Common myeloid progenitor, CD34-positive (primary cell): ENCODE measurements around the gene DZIP1L.

Experiments
- CTCF ChIA-PET: fragments of 350-600 bp; sonication (Branson Sonifier 250); formaldehyde crosslinking; loops from one replicate; lab custom pipeline; 2021; ENCODE audit warnings: antibody characterized with exemption; lab: Charles Lee
- POLR2A ChIA-PET: fragments of 350-600 bp; sonication (Branson Sonifier 250); formaldehyde crosslinking; loops from one replicate; lab custom pipeline; 2021; ENCODE audit warnings: antibody characterized with exemption; lab: Charles Lee
- DNase-seq, 3 donors: peaks; one replicate each; pipeline versions ENCODE4 v3.0.0 to v3.0.0-alpha.2; 2013
- H3K27ac ChIP-seq, 2 experiments: 1 replicate in 1 of 2; 2 replicates in 1 of 2; pipeline ENCODE4 v1.7.0; 2013; ENCODE audit warnings: inconsistent platforms in 2 of 2, low read length in 2 of 2, mild to moderate bottlenecking in 2 of 2, low read depth in 1 of 2, moderate library complexity in 1 of 2; ENCODE audit not compliant: severe bottlenecking in 2 of 2, insufficient read depth in 1 of 2, poor library complexity in 1 of 2
- H3K27me3 ChIP-seq, 5 experiments: replicated peaks in 2 of 5; 1 replicate in 3 of 5; 2 replicates in 2 of 5; pipeline versions ENCODE4 v1.6.1 to v1.7.0; 2013; ENCODE audit warnings: low read length in 4 of 5, mild to moderate bottlenecking in 2 of 5, moderate library complexity in 2 of 5, inconsistent platforms in 1 of 5; ENCODE audit not compliant: insufficient read depth in 5 of 5, control insufficient read depth in 4 of 5
- H3K36me3 ChIP-seq, 4 experiments: 1 replicate in 2 of 4; 2 replicates in 2 of 4; pipeline versions ENCODE4 v1.6.1 to v1.7.0; 2013; ENCODE audit warnings: low read length in 3 of 4, control low read depth in 1 of 4, mild to moderate bottlenecking in 1 of 4; ENCODE audit not compliant: control insufficient read depth in 4 of 4, insufficient read depth in 4 of 4
- H3K4me1 ChIP-seq, 4 experiments: 1 replicate in 3 of 4; 2 replicates in 1 of 4; pipeline versions ENCODE4 v1.6.1 to v1.7.1; 2013; ENCODE audit warnings: low read length in 3 of 4, mild to moderate bottlenecking in 3 of 4, control low read depth in 1 of 4, inconsistent platforms in 1 of 4, moderate library complexity in 1 of 4; ENCODE audit not compliant: control insufficient read depth in 4 of 4, insufficient read depth in 4 of 4; ENCODE audit errors: control extremely low read depth in 1 of 4
- H3K4me3 ChIP-seq, 7 experiments: 1 replicate in 4 of 7; 2 replicates in 3 of 7; pipeline versions ENCODE4 v1.5.1 to v1.7.0; 2013; ENCODE audit warnings: mild to moderate bottlenecking in 7 of 7, low read length in 6 of 7, moderate library complexity in 6 of 7, inconsistent platforms in 2 of 7, low read depth in 2 of 7, control low read depth in 1 of 7; ENCODE audit not compliant: insufficient read depth in 4 of 7, control insufficient read depth in 1 of 7; ENCODE audit errors: extremely low read depth in 1 of 7
- H3K9me3 ChIP-seq, 5 experiments: 1 replicate in 4 of 5; 2 replicates in 1 of 5; pipeline versions ENCODE4 v1.6.1 to v1.7.1; 2013; ENCODE audit warnings: low read length in 4 of 5, mild to moderate bottlenecking in 2 of 5, inconsistent platforms in 1 of 5, low read depth in 1 of 5, moderate library complexity in 1 of 5; ENCODE audit not compliant: control insufficient read depth in 4 of 5, insufficient read depth in 2 of 5; ENCODE audit errors: control extremely low read depth in 1 of 5
- WGBS: methylation state at CpG from one replicate; pipeline ENCODE4 v1.1.5; 2013; ENCODE audit not compliant: insufficient coverage; 5-methylcytosine and 5-hydroxymethylcytosine counted together

Gene DZIP1L

DNA sequence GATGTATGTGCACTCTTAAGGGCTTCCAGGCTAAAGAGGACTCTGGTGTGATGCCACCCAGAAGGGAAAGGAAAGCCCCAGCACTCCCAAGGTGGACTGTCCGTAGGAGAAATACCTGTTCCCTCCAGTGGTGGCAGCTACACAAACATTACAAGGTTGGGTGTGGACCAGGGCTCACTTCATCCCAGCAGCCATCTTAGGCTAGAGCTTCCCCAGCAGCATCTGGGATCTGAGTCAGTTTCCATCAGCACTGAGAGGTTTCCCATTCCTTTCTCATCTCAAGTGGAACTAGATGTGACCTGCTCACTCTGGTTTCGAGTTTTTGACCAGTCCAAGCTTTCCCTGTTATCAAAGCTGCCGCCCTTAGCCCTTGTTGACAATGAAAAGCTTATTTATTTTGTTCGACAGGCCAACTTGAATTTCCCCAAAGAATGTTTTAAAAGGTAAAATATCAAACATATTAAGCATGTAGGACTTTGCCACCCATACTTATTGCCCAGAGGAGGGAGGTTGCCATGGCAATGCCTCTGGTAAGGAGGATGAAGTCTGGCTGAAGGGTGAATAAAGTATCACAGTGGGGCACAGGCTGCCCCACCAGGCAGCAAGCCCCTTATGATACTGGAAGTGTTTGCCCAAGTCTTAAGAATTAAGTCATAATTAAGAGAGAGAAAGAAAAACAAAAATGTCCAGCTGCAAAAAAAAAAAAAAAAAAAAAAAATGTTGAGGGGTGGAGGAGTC, 76.5 kb downstream of the DZIP1L start:
- CTCF ChIA-PET, result interaction anchor here (0.9 to 1.3 kb wide), 2 partner anchors 8 to 13 kb away, joined by 3 read pairs; no protein-coding TSS in a partner anchor

DNA sequence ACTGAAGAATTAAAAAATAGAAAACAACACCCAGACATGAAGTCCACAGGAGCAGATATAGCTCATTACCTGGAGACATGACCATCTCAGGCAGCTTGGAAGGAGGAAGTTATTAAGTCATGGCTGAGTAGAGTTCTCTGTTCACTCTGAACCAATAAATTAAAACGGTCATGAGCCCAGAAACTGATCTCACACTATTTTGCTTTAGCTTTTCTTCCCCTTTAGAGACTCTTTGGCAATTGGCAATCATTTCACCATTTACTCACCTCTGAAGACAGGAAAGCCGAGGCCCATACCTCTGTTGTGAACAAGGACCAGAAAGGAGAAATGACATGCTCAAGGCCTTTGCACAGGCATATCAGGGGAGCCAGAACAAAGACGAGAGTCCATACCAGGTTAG, 78.8 kb downstream of the DZIP1L start:
- no peaks in the 10 kb centered on the region for H3K4me1 ChIP-seq
- DNase-seq, result no peak
- H3K9me3 ChIP-seq, result no peaks in the 10 kb centered on the region
- POLR2A ChIA-PET, result no interaction called here
- H3K4me3 ChIP-seq, result no peak overlapping the region
- peaks cover 0 to 2% (median 0%) of the 10 kb centered on the region in 5 experiments for H3K27me3 ChIP-seq
- CTCF ChIA-PET, result interaction anchor here (0.6 to 1.0 kb wide), 2 partner anchors 16 to 817 kb away, joined by 3 to 4 read pairs; no protein-coding TSS in a partner anchor
- H3K27ac ChIP-seq, result no peak overlapping the region
- no peaks in the 10 kb centered on the region for H3K36me3 ChIP-seq
- WGBS, result 39% methylated on average over 2 of the region's 3 CpGs

More for the DNA sequence above, 76.5 kb downstream of the DZIP1L start:
- Histone ChIP-seq H3K27me3 (peaks cover 0 to 7% (median 0%) of the 10 kb centered on the region in 5 experiments), H3K4me1 (no peaks in the 10 kb centered on the region), H3K36me3 (no peaks in the 10 kb centered on the region), H3K4me3 (no peak overlapping the region), H3K9me3 (peaks cover 0 to 1% (median 0%) of the 10 kb centered on the region in 5 experiments), H3K27ac (no peak overlapping the region)
- WGBS, result 100% methylated on average over 2 of the region's 4 CpGs
- no peak for DNase-seq
- POLR2A ChIA-PET, result no interaction called here

DNA sequence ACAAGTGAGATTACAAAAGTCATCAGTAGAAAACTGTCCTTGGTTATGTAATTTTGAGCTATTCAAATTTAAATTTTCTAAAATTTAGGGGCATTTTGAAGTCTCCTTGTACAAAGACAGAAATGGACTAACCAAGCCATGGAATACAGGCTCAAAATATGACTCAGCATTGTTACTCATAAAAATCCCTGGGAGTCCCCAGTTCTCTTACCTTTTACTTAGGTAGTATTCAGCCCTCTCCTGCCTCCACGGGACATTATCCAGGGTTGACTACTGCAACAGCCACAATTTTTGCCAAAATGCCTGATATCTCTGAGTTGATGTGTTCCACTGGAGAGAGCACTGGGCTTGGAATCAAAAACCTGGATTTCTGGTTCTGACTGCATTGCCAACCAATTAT, 80.5 kb downstream of the DZIP1L start:
- H3K27ac ChIP-seq, result no peak overlapping the region
- WGBS, result 100% methylated on average over 1 of the region's 1 CpG
- no peak for DNase-seq
- no peaks in the 10 kb centered on the region for H3K36me3 ChIP-seq
- CTCF ChIA-PET, result interaction anchor here (1.5 kb wide), 1 partner anchor 20 kb away, joined by 3 read pairs; no protein-coding TSS in a partner anchor
- POLR2A ChIA-PET, result no interaction called here
- no peaks in the 10 kb centered on the region for H3K4me1 ChIP-seq
- H3K4me3 ChIP-seq, result no peak overlapping the region
- no peaks in the 10 kb centered on the region for H3K9me3 ChIP-seq
- H3K27me3 ChIP-seq, result peaks cover 0 to 2% (median 0%) of the 10 kb centered on the region in 5 experiments

DNA sequence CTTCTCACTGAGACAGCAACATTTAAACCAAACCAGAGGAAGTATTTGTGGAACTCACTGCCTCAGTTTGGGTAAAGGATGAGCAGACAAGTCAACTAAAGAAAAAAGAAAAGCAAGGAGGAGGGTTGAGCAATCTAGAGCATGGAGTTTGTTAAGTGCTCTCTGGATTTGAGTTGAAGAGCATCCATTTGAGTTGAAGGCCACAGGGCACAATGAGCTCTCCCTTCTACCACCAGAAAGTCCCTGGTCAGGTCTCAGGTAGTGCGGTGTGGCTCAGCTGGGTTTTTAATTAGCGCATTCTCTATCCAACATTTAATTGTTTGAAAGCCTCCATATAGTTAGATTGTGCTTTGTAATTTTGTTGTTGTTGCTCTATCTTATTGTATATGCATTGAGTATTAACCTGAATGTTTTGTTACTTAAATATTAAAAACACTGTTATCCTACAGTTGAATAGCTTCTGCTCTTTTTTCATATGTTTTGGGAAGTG, 82.2 kb downstream of the DZIP1L start:
- Histone ChIP-seq H3K36me3 (no peaks in the 10 kb centered on the region), H3K4me1 (no peaks in the 10 kb centered on the region), H3K27me3 (no peaks in the 10 kb centered on the region), H3K27ac (no peak overlapping the region), H3K4me3 (no peak overlapping the region), H3K9me3 (no peaks in the 10 kb centered on the region)
- no CpG with 5 or more reads among the region's 2 CpGs for WGBS
- POLR2A ChIA-PET, result no interaction called here
- no peak for DNase-seq
- CTCF ChIA-PET, result no interaction called here

DNA sequence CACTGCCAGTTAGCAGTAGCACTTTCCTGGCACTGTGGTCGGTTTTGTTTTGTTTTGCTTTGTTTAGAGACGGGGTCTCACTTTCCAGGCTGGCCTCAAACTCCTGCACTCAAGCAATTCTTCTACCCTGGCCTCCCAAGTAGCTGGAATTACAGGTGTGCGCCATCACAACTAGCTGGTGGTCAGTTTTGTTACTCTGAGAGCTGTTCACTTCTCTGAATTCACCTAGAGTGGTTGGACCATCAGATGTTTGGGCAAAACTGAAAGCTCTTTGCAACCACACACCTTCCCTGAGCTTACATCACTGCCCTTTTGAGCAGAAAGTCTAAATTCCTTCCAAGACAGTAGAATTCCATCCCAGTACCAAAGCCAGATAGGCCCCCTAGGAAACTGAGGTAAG, 82.8 kb downstream of the DZIP1L start:
- 100% methylated on average over 3 of the region's 3 CpGs for WGBS
- POLR2A ChIA-PET, result no interaction called here
- no peaks in the 10 kb centered on the region for H3K9me3 ChIP-seq
- CTCF ChIA-PET, result no interaction called here
- no peaks in the 10 kb centered on the region for H3K36me3 ChIP-seq
- H3K27ac ChIP-seq, result no peak overlapping the region
- H3K4me1 ChIP-seq, result no peaks in the 10 kb centered on the region
- no peak for DNase-seq
- H3K27me3 ChIP-seq, result no peaks in the 10 kb centered on the region
- no peak overlapping the region for H3K4me3 ChIP-seq

DNA sequence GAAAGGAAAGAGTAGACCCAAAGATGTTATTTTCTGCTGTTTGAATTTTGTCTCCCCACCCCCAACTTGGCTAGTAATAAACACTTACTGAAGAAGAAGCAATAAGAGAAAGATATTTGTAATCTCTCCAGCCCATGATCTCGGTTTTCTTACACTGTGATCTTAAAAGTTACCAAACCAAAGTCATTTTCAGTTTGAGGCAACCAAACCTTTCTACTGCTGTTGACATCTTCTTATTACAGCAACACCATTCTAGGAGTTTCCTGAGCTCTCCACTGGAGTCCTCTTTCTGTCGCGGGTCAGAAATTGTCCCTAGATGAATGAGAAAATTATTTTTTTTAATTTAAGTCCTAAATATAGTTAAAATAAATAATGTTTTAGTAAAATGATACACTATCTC, 83.9 kb downstream of the DZIP1L start:
- H3K27ac ChIP-seq, result no peak overlapping the region
- no peak overlapping the region for H3K4me3 ChIP-seq
- no peaks in the 10 kb centered on the region for H3K27me3 ChIP-seq
- DNase-seq, result no peak
- ChIA-PET CTCF (interaction anchor here (1.2 kb wide), 1 partner anchor 8 kb away, joined by 3 read pairs; no protein-coding TSS in a partner anchor), POLR2A (no interaction called here)
- H3K36me3 ChIP-seq, result no peaks in the 10 kb centered on the region
- 100% methylated on average over 1 of the region's 3 CpGs for WGBS
- no peaks in the 10 kb centered on the region for H3K4me1 ChIP-seq
- H3K9me3 ChIP-seq, result no peaks in the 10 kb centered on the region

DNA sequence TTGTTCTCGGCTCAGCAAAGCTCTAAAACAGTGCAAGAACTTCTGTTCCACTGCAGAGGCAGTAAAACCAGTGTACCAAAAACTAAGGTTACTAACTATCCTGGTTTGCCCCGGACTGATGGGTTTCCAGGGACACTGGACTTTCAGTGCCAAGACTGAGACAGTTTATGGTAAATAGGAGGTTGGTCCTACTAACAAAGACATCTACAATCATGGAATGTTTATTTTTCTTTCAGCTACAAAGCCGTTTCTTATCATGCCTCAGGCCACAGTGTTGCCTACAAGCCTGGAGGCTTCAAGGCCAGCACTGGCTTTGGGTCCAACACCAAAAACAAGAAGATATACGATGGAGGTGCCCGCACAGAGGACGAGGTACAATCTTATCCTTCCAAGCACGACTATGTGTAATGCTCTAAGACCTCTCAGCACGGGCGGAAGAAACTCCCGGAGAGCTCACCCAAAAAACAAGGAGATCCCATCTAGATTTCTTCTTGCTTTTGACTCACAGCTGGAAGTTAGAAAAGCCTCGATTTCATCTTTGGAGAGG, 84.6 kb downstream of the DZIP1L start:
- no peak for DNase-seq
- WGBS, result 94% methylated on average over 10 of the region's 11 CpGs

More for the DNA sequence above, 84.6 kb downstream of the DZIP1L start:
- POLR2A ChIA-PET, result no interaction called here
- Histone ChIP-seq H3K27me3 (no peaks in the 10 kb centered on the region), H3K4me1 (no peaks in the 10 kb centered on the region), H3K9me3 (no peaks in the 10 kb centered on the region), H3K36me3 (no peaks in the 10 kb centered on the region), H3K27ac (no peak overlapping the region), H3K4me3 (no peak overlapping the region)
- CTCF ChIA-PET, result interaction anchor here (1.2 kb wide), 1 partner anchor 9 kb away, joined by 3 read pairs; no protein-coding TSS in a partner anchor
